ACC112 (cell line): ENCODE data around the gene MKRN2.
"Not testable (repeated sequence)": the region's sequence is repeated elsewhere in the genome, so short reads cannot be mapped to it uniquely, and the experiment has no call there.

ENCODE experiments used
- H2AFZ ChIP-seq: fragments of 200-600 bp; sonication (generic); one replicate; pipeline ENCODE4 v1.6.0; 2017; ENCODE audit warnings: antibody characterized with exemption, low read length; ENCODE audit not compliant: unreplicated experiment
- H3K27ac ChIP-seq: fragments of 200-600 bp; sonication (generic); 2 replicates; pipeline ENCODE4 v1.5.1; 2014; ENCODE audit warnings: low read depth, mild to moderate bottlenecking, antibody characterized with exemption, low read length, moderate library complexity
- H3K27me3 ChIP-seq: fragments of 200-600 bp; sonication (generic); 2 replicates; pipeline ENCODE4 v1.6.1; 2014; ENCODE audit warnings: mild to moderate bottlenecking, antibody characterized with exemption, low read length, moderate library complexity, mixed read lengths; ENCODE audit not compliant: insufficient read depth
- H3K36me3 ChIP-seq: fragments of 200-600 bp; sonication (generic); 2 replicates; pipeline ENCODE4 v1.6.1; 2016; ENCODE audit warnings: mild to moderate bottlenecking, antibody characterized with exemption, low read length, moderate library complexity, mixed read lengths; ENCODE audit not compliant: insufficient read depth
- H3K4me1 ChIP-seq: fragments of 200-600 bp; sonication (generic); one replicate; pipeline ENCODE4 v1.6.1; 2016; ENCODE audit warnings: low read length, mixed read lengths; ENCODE audit not compliant: insufficient read depth, unreplicated experiment, control insufficient read depth
- H3K4me3 ChIP-seq: fragments of 200-600 bp; sonication (generic); 2 replicates; pipeline ENCODE4 v1.5.1; 2014; ENCODE audit warnings: mild to moderate bottlenecking, low read depth, low read length
- H3K79me2 ChIP-seq: fragments of 200-600 bp; sonication (generic); one replicate; pipeline ENCODE4 v1.6.0; 2016; ENCODE audit warnings: low read length; ENCODE audit not compliant: control insufficient read depth, unreplicated experiment, insufficient read depth

MKRN2 gene

DNA sequence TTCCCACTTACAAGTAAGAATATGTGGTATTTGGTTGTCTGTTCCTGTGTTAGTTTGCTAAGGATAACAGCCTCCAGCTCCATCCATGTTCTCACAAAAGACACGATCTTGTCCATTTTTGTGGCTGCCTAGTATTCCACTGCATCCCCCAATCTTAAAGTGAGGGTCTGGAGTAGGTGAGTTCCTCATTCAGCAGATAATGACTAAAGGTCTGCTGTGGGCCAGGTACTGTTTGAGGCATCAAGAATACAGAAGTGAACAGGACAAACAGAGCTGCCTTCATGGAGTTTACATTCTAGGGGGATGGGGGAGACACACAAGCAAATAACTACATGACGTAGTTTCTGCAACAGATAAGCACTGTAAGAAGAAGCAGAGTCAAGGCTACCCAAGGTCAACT lies 35.9 kb upstream of the MKRN2 start:
- Histone ChIP-seq H2AFZ (no peak overlapping the region), H3K79me2 (no peaks in the 10 kb centered on the region), H3K27me3 (no peaks in the 10 kb centered on the region), H3K4me3 (no peak overlapping the region), H3K4me1 (no peaks in the 10 kb centered on the region), H3K36me3 (peaks cover 10% of the 10 kb centered on the region), H3K27ac (no peak overlapping the region)

DNA sequence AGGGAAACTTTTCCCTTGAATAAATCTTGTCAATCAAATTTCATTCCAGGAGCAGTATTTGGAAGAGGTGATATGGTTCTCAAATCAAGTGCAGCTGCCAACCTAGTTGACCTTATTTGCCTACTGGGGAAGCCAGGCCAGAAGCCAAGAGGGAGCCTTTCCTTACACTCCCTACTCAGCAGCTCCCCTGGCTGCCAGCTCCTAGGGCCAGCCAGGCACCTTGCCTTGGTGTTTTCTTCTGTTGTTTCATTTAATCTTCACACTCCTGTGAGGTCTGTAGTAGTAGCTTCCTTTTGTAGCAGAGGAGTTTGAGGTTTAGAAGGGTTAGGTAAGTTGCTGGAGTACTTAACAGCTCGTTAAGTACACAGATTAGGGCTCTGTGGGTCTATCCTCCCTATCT lies 34.2 kb upstream of the MKRN2 start:
- H2AFZ ChIP-seq = no peak overlapping the region
- H3K4me3 ChIP-seq = no peak overlapping the region
- H3K27me3 ChIP-seq = no peaks in the 10 kb centered on the region
- no peak overlapping the region for H3K27ac ChIP-seq
- no peaks in the 10 kb centered on the region for H3K79me2 ChIP-seq
- no peaks in the 10 kb centered on the region for H3K4me1 ChIP-seq
- H3K36me3 ChIP-seq = peaks cover 10% of the 10 kb centered on the region

DNA sequence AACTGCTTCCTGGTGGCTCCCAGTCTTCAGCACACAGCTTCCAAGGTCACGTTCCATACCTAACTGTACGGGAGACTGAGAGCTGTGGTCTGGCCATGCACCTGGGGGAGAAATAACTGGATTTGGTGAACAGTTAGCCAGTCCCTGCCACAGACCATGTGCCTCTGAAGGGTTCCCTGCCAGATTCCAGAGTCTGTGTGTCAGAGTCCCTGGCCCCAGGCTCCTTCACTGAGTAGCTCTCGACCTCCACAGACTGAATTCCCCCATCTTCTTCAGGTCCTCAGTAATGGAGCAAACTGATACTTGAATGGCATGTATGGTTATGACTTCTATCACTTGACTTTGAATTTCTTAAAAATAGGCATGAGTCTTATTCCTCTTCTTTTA lies 29.1 kb upstream of the MKRN2 start:
- Histone ChIP-seq H2AFZ (no peak overlapping the region), H3K36me3 (peaks cover 10% of the 10 kb centered on the region), H3K4me1 (no peaks in the 10 kb centered on the region), H3K79me2 (no peaks in the 10 kb centered on the region), H3K27ac (no peak overlapping the region), H3K27me3 (no peaks in the 10 kb centered on the region), H3K4me3 (no peak overlapping the region)

DNA sequence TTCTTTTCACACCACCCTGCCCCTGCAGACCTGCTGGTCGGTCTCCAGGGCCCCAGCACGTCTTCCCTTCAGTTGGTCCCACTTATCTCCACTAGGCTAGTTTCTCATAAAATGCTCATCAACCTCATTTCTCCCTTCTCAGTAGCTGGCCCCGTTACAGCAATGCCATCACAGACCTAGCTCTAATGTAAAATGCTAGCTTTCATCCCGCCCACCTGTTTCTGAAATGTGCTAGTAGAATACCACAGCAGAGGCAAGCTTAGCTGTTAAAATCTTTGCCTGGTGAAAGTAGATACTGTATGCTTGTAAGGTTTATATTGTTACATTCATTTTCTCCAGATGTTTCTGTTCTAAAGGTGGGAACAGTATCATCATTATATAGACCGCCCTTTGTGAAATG lies 24.7 kb upstream of the MKRN2 start:
- H3K27me3 ChIP-seq = no peaks in the 10 kb centered on the region
- H3K36me3 ChIP-seq = peaks cover 5% of the 10 kb centered on the region; the same call in 1 of the 2 replicates
- H3K27ac ChIP-seq = no peak overlapping the region
- H3K79me2 ChIP-seq = no peaks in the 10 kb centered on the region
- H3K4me3 ChIP-seq = no peak overlapping the region
- H2AFZ ChIP-seq = no peak overlapping the region
- H3K4me1 ChIP-seq = no peaks in the 10 kb centered on the region

DNA sequence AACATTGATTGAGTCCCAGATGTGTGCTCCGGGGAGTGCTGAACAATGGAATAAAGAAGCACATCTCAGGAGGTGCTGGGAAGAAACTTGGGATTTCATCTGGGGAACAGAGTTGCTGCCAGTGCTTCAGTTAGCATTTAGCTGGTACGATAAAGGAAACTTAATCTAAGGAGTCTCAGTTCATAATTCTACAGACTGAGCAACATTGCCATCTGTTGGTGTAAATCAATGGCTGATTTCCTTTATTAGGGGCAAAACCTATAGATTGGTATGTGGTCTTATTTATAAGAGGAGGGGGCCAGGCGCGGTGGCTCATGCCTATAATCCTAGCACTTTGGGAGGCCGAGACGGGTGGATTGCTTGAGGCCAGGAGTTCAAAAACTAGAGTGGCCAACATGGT lies 20.5 kb upstream of the MKRN2 start:
- Histone ChIP-seq H2AFZ (no peak overlapping the region), H3K27me3 (no peaks in the 10 kb centered on the region), H3K4me3 (no peak overlapping the region), H3K79me2 (no peaks in the 10 kb centered on the region), H3K36me3 (peaks cover 5% of the 10 kb centered on the region; the same call in 1 of the 2 replicates), H3K4me1 (no peaks in the 10 kb centered on the region), H3K27ac (no peak overlapping the region)

DNA sequence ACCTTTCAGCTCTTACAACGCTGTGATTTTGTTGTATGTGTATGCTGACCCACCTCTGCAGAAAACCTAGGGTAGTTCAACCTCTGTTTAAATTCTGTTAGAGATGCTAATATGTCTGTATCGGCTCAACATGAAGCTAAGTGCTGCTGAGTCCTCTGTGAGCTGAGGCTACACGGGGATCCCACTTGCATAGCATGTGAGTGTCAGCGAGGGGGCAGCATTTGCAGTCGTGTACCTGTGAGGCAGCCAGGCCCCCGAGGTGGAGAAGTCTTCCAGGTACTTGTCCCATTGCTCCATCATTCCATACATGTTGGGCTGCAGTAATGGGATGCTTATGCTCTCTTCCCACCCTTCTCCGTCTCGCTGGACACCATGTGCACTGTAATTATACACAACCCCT lies 15.3 kb upstream of the MKRN2 start:
- H3K79me2 ChIP-seq = no peaks in the 10 kb centered on the region
- H3K27me3 ChIP-seq = no peaks in the 10 kb centered on the region
- no peaks in the 10 kb centered on the region for H3K36me3 ChIP-seq
- H3K4me3 ChIP-seq = no peak overlapping the region
- H3K27ac ChIP-seq = no peak overlapping the region
- H2AFZ ChIP-seq = no peak overlapping the region
- no peaks in the 10 kb centered on the region for H3K4me1 ChIP-seq

DNA sequence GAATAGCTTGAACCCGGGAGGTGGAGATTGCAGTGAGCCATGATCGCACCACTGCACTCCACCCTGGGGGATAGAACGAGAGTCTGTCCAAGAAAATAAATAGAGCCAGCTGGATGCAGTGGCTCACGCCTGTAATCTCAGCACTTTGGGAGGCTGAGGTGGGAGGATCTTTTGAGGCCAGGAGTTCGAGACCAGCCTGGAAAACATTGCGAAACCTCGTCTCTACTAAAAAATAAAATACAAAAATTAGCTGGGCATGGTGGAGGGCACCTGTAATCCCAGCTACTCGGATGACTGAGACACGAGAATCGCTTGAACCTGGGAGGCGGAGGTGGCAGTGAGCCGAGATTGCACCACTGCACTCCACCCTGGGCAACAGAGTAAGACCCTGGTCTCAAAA lies 13.4 kb upstream of the MKRN2 start:
- not testable (repeated sequence) for H3K27me3 ChIP-seq, H2AFZ ChIP-seq, H3K4me1 ChIP-seq, H3K79me2 ChIP-seq, H3K4me3 ChIP-seq, H3K36me3 ChIP-seq, H3K27ac ChIP-seq

DNA sequence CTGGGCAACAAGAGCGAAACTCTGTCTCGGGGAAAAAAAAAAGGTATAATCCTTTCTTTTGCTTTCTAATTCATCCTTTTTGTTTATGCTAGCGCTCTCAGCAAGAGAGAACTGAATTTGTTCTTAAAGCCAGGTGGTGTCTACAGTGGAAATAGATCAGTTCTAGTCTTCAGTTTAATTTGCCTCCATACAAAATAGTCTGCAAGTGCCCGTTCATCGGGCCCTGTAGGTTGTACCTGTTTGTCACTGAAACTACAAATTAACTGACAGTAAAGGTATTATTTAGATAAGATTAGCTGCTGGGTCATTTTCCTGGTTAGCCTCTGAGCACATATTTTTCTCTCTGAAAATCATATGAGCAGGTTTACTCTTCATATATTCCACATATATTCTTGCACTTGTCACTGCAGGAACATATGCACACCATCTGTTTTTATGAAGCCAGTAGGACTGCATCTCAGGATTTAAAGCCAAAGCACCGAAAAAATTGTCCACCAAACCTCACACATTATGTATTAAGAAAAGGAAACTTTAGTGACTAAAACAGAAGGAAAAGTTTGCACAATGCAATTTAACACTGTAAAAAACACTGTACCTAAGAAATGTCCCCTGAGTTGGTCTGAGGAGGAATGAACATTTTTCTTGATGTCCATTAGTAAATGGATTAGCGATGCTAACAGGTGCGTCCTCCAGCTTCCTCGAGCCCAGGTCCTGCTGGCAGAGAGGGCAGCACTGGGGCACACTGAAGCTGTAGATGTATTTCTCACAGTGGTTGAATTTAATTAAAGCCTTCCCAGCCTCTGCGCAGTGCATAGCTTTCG lies 12.0 kb upstream of the MKRN2 start:
- H3K36me3 ChIP-seq = no peaks in the 10 kb centered on the region
- no peaks in the 10 kb centered on the region for H3K79me2 ChIP-seq
- no peaks in the 10 kb centered on the region for H3K4me1 ChIP-seq
- H3K27me3 ChIP-seq = no peaks in the 10 kb centered on the region
- H2AFZ ChIP-seq = no peak overlapping the region
- no peak overlapping the region for H3K27ac ChIP-seq
- no peak overlapping the region for H3K4me3 ChIP-seq

DNA sequence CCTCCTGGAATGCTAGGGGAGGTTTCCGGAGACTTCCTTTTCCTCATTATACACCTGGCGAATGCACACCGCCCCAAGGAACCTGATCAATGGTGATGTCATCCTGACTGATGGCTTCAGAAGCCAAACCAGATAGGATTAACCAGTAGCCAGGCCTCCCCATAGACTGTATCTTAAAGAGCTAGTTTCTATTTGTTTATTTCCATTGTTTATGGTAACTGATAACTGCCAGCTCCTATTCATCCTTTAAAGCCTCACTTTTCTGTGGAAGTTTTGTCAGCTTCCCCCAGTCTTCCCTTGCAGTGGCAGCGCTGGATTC lies 11.5 kb upstream of the MKRN2 start, which contains the start of gene MKRN2OS:
Gene MKRN2OS, minus strand, starts transcription at position 27 of the 319 bp plus-strand sequence. CDS start 35 bp downstream, outside the sequence.
- no peak within 1 kb of the TSS for H2AFZ ChIP-seq
- no peak within 1 kb of the TSS for H3K4me3 ChIP-seq
- H3K27ac ChIP-seq = no peak within 1 kb of the TSS
- no peaks in the 10 kb centered on the region for H3K36me3 ChIP-seq
- no peaks in the 10 kb centered on the region for H3K79me2 ChIP-seq
- H3K27me3 ChIP-seq = no peaks in the 10 kb centered on the region
- H3K4me1 ChIP-seq = no peaks in the 10 kb centered on the region

DNA sequence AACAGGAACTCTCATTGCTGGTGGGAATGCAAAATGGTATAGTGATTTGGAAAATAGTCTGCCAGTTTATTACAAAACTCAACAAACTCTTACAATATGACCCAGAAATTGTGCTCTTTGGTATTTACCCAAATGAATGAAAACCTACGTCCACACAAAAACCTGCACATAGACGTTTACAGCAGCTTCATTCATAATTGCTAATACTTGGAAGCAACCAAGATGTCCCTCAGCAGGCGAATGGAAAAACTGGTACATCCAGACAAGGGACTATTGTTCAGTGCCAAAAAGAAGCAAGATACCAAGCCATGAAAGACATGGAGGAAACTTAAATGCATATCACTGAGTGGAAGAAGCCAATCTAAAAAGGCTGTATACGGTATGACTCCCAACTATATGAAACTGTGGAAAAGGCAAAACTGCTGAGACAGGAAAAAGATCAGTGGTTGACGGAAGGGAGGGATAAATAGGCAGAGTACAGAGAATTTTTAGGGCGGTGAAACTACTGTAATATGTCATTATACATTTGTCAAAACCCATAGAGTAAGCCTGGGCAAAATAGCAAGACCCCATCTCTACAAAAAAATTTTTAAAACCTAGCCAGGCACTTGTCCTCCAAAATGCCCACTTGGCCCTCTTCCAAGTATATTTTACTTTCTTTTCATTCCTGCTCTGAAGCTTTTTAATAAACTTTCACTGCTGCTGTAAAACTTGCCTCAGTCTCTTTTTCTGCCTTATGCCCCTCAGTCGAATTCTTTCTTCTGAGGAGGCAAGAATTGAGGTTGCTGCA lies 6.7 kb upstream of the MKRN2 start:
- no peak overlapping the region for H3K4me3 ChIP-seq
- H3K79me2 ChIP-seq = no peaks in the 10 kb centered on the region
- no peak overlapping the region for H3K27ac ChIP-seq
- no peak overlapping the region for H2AFZ ChIP-seq
- no peaks in the 10 kb centered on the region for H3K4me1 ChIP-seq
- H3K27me3 ChIP-seq = no peaks in the 10 kb centered on the region
- no peaks in the 10 kb centered on the region for H3K36me3 ChIP-seq

DNA sequence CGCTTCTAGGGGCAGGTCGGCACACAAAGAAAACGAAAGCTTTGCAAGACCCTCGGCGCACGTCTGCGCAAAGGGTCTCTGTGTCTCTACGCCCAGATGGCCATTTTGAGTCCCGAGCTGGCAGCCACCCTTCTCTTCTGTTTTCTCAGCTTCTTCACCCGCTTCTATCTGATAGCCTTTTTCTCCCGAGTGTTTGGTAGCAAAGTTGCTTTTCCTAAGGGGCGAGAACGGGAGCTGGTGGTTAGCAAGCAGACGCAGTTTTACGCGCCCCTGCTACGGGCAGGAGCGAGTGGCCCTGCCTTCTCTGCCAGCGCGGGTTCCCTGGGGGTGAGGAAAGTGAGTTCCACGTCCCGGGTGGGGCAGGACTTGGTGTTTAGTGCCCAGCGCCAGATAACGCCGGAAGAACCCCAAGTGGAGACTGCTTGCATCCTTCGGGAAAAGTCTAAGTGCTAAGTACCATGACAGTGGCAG lies 2.9 kb upstream of the MKRN2 start:
- Histone ChIP-seq H3K79me2 (peaks cover 20% of the 10 kb centered on the region), H3K4me1 (peaks cover 13% of the 10 kb centered on the region), H3K27ac (no peak overlapping the region), H3K36me3 (no peaks in the 10 kb centered on the region), H3K27me3 (no peaks in the 10 kb centered on the region), H2AFZ (peak overlapping the region; percentile 99), H3K4me3 (peak overlapping the region; percentile 86)
